Measurements from ENCODE around the gene AIF1L.
"Not testable (repeated sequence)": the region's sequence is repeated elsewhere in the genome, so short reads cannot be mapped to it uniquely, and the experiment has no call there.

Gene AIF1L

GRCh38 chr9:131125038-131125287 lies 28.6 kb downstream of the AIF1L start:
- no peak for FAIRE-seq

DNA sequence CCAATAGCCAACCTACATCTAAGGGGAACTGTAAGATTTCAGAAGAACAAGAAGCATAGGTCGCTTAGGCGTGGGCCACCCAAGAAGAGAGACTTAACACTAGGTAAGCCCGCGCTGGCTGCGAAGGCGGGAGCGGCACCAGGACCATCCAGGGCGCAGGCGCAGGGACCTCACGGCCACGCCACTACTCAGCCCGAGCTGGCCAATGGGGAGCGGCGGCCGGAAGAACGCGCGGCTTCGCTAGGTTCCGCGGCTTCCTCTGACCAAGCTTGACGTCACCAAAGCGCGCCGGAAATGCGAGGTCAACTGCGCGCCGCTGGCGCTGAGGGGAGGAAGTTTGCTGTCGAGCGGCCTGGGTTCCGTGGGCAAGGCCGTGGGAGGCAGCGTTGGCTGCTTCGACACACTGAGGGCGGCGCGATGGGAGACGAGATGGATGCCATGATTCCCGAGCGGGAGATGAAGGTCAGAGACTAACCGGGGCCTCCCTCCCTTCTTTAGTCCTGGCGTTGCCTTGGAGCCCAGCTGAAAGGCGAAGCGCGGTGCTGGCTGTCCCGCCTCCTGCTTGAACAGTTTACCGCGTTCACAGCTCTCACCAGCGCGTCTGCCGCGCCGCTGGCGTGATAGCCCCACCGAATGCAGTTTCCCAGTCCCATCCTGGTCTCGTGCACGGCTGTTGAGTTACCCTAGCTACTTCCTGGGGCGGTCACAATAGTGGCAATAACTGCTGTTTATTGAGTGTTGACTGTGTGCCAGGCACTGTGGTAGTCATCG lies 29.1 kb downstream of the AIF1L start, which contains the start of gene NUP214:
TSS of gene NUP214 (plus strand) at position 299 of the 771 bp plus-strand sequence. CDS start at position 418, 119 bp downstream.
- no peak for FAIRE-seq

DNA sequence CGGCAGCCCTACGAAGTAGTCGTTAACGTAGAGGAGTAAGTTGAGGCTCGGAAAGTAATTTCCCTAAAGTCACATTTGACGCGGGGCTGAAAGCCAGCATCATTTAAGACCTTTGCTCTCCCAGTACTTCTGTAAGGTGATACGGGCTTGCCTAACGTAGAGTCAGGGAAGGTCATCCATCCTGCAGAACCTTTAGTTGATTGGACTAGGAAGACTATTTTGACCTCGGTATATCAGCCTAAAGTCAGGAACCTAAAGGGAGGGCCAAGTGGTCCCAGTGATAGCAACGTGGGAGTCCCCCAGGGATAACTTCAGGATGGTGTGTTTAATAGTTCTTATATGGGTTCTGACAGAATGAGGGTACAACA lies 29.7 kb downstream of the AIF1L start:
- no peak for FAIRE-seq

- FAIRE-seq: no peak
Observed at GRCh38 chr9:131129183-131129582, 32.9 kb downstream of the AIF1L start.

DNA sequence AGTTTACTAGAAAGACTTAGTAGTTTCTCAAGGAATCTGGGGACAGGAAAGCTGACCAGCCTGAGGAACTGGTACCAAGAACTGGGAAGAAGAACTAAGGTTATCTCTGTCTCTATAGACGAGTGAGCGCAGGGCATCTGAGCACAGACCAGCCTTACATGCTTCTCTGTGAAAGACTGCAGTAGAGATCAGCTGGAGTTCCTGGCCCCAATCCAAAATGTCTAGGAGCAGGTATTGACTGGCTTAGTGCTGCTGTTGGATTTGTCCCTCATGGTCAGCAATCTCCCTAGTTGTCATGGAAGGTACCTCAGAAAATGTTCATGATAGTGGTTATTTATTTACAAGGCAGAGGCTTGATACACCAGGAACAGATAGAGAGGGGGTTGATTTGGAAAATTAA lies 42.3 kb downstream of the AIF1L start:
- no peak for FAIRE-seq

GRCh38 chr9:131140112-131140511 lies 43.8 kb downstream of the AIF1L start:
- FAIRE-seq: no peak

GRCh38 chr9:131140550-131140949 lies 44.2 kb downstream of the AIF1L start:
- FAIRE-seq: no peak

DNA sequence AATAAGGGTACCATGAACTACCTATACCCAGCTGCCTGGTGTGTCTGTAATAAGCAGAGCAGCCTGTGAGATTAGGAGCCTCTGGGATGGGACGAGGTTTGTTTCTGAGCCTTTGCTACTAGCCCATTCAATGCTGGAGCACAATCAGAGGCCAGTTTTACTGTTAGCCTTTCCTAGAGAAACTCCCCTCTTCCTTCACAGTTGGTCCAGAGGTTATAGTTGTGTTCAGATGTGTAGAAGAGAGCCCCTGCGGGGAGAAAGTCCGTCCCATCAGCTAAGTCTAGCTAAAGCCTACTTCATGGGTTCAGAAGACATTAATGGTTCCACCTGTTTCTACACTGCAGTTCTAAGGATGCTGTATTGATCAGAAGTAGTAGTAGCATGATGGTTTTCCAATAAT lies 45.8 kb downstream of the AIF1L start:
- FAIRE-seq: no peak

DNA sequence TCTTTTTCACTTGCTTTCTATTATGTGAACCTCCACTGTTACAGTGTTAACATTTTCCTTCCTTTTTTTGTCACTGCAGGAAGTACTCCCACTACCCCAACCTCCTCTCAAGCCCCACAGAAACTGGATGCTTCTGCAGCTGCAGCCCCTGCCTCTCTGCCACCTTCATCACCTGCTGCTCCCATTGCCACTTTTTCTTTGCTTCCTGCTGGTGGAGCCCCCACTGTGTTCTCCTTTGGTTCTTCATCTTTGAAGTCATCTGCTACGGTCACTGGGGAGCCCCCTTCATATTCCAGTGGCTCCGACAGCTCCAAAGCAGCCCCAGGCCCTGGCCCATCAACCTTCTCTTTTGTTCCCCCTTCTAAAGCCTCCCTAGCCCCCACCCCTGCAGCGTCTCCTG lies 47.9 kb downstream of the AIF1L start:
- no peak for FAIRE-seq

GRCh38 chr9:131145245-131145644 lies 48.9 kb downstream of the AIF1L start:
- FAIRE-seq: no peak

- FAIRE-seq: no peak
Observed at GRCh38 chr9:131146186-131146585, 49.9 kb downstream of the AIF1L start.

GRCh38 chr9:131148276-131148675 lies 51.9 kb downstream of the AIF1L start:
- FAIRE-seq: no peak

GRCh38 chr9:131148966-131149687 lies 52.8 kb downstream of the AIF1L start:
- no peak for FAIRE-seq

- no peak for FAIRE-seq
Observed at GRCh38 chr9:131149688-131150053, 53.3 kb downstream of the AIF1L start.

DNA sequence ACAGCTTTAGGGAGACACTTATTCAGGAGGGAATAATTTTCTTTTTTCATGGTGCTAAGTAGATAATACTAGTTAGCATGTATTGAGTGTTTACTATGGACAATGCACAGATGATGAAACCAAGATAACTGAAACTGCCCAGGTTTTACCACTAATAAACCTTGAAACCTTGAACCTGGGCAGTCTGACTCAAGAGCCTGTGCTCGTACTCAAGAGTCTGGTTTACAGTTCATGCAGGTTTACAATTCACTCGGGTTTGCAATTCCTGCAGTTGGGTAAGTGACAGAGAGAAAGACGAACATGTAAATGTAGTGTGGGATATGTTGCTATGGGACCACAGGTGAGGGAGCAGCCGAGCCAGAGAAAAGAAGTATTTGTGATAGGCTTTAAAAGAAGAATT lies 57.3 kb downstream of the AIF1L start:
- FAIRE-seq: no peak

GRCh38 chr9:131158673-131159072 lies 62.3 kb downstream of the AIF1L start:
- FAIRE-seq: not testable (repeated sequence)

DNA sequence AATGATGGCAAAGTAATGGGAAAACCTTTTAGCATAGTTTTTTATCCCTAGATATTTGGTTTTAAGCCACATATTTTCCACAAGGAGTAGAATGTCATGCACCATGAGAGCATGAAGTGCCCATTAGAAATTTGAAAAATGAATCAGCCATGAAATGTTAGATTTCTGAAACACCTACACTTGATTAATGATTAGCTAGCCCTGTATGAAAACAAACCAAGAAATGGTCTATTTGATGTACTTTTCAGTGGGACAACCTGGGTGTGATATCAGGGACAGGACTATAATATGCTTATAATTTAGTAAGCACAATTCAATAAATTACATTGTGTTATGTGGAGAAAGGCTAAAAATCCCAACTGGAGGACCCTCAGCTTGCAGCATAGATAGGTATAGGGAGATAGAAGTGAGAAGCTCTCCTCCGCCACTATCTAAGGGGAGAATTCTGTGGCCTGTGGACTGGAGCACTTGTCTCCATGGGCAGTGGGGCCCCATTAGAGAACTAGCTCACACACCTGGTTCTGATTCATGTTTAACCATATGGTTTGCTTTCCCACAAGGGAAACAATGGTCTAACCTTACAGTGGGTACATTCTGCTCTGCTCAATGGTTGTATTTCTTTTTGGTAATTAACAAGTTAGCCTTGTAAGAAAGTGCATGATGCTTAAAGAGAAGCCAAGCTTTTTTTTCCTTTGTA lies 64.2 kb downstream of the AIF1L start:
- FAIRE-seq: no peak

- FAIRE-seq: no peak
Observed at GRCh38 chr9:131161585-131161984, 65.3 kb downstream of the AIF1L start.

DNA sequence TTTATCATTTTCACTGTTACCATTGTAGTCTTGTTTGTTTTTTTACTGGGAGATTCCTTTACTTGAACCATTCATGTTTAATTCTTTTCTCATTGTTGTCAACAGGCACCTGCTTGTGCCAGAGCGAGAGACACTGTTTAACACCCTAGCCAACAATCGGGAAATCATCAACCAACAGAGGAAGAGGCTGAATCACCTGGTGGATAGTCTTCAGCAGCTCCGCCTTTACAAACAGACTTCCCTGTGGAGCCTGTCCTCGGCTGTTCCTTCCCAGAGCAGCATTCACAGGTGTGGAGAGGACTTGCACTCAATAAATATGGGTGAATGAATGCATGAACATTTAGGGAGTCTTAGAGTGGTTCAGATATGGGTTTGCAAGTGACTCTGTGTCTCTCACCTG lies 66.6 kb downstream of the AIF1L start:
- no peak for FAIRE-seq

- no peak for FAIRE-seq
Observed at GRCh38 chr9:131165523-131165922, 69.2 kb downstream of the AIF1L start.

GRCh38 chr9:131167146-131167692 lies 70.9 kb downstream of the AIF1L start:
- no peak for FAIRE-seq

- FAIRE-seq: no peak
Observed at GRCh38 chr9:131167936-131168335, 71.6 kb downstream of the AIF1L start.

- no peak for FAIRE-seq
Observed at GRCh38 chr9:131169563-131170240, 73.4 kb downstream of the AIF1L start.
